HepG2 (cell line): ENCODE data around the gene PHACTR3. TPM values are rescaled to one million over a fixed set of nuclear protein-coding genes. Genes with fewer than 3 reads are reported as not detected.

Experiments
- ATAC-seq: fragments of 200-7000 bp; cut with Tn5 transposase; 3 replicates; pipeline ENCODE4 v1.9.1; 2020; ENCODE audit warnings: mild to moderate bottlenecking, moderate library complexity
- BruUV-seq: library from RNA; stranded (reverse); fragments of 400-500 nt; replicated peaks from 2 replicates; lab custom pipeline; 2021; lab: Mats Ljungman, UMichigan
- CTCF ChIA-PET: fragments of 300-600 bp; formaldehyde crosslinking; extraction: SDS; loops from one replicate; lab custom pipeline; 2021; ENCODE audit warnings: low total read pairs, inconsistent platforms, low intra/inter-chr PET ratio; lab: Yijun Ruan, JAX
- POLR2A ChIA-PET: fragments of 350-600 bp; sonication (Branson Sonifier 250); formaldehyde crosslinking; loops from one replicate; lab custom pipeline; 2020; ENCODE audit warnings: antibody characterized with exemption, inconsistent platforms; lab: Yijun Ruan, JAX
- DNase-seq: peaks from one replicate; pipeline ENCODE4 v3.0.0-alpha.2; 2015; ENCODE audit warnings: low spot score
- FAIRE-seq: peaks from 3 replicates; lab custom pipeline; 2011; peaks lifted over from hg19 to GRCh38; lab: Jason Lieb, UNC
- H2AFZ ChIP-seq: one replicate; pipeline ENCODE4 v1.6.1; 2011; ENCODE audit warnings: low read length, inconsistent platforms
- H3K27ac ChIP-seq: fragments of 300-600 bp; 3 replicates; pipeline ENCODE4 v1.8.0; 2011; ENCODE audit warnings: mixed run types, mild to moderate bottlenecking, mixed read lengths, low read length, inconsistent platforms; ENCODE audit not compliant: insufficient read depth; ENCODE audit errors: extremely low read length
- H3K27me3 ChIP-seq, 2 experiments: fragments of 200-600 bp in 1 of 2; 2 replicates in 1 of 2; 3 replicates in 1 of 2; pipeline versions ENCODE4 v1.6.0 to v1.8.0; 2011; ENCODE audit warnings: low read length in 2 of 2, mild to moderate bottlenecking in 2 of 2, moderate library complexity in 2 of 2, inconsistent platforms in 1 of 2; ENCODE audit not compliant: insufficient read depth in 2 of 2, control insufficient read depth in 1 of 2
- H3K36me3 ChIP-seq, 2 experiments: fragments of 200-600 bp in 1 of 2; replicated peaks in 1 of 2; 2 replicates in 1 of 2; 3 replicates in 1 of 2; pipeline versions ENCODE4 v1.5.1 to v1.8.0; 2011; ENCODE audit warnings: low read length in 2 of 2, inconsistent platforms in 1 of 2; ENCODE audit not compliant: insufficient read depth in 2 of 2, control insufficient read depth in 1 of 2
- H3K4me1 ChIP-seq: 2 replicates; pipeline ENCODE4 v1.5.1; 2012; ENCODE audit warnings: low read length, inconsistent platforms; ENCODE audit not compliant: insufficient read depth
- H3K4me2 ChIP-seq: 2 replicates; pipeline ENCODE4 v1.6.0; 2011; ENCODE audit warnings: low read depth, low read length, inconsistent platforms
- H3K4me3 ChIP-seq, 3 experiments: fragments of 200-600 bp in 1 of 3; sonication (generic), shearing (Covaris generic) in 1 of 3; replicated peaks in 1 of 3; 2 replicates each; pipeline ENCODE4 v1.5.1; 2011 to 2016; ENCODE audit warnings: low read length in 3 of 3, inconsistent platforms in 2 of 3, low read depth in 2 of 3, mild to moderate bottlenecking in 2 of 3, control low read depth in 1 of 3, mixed read lengths in 1 of 3; ENCODE audit not compliant: insufficient read depth in 1 of 3
- H3K79me2 ChIP-seq: one replicate; pipeline ENCODE4 v1.6.1; 2011; ENCODE audit warnings: low read length, inconsistent platforms; ENCODE audit not compliant: insufficient read depth
- H3K9ac ChIP-seq: 2 replicates; pipeline ENCODE4 v1.6.0; 2011; ENCODE audit warnings: mild to moderate bottlenecking, low read depth, low read length, inconsistent platforms; ENCODE audit not compliant: insufficient read depth
- H3K9me3 ChIP-seq: 2 replicates; pipeline ENCODE4 v1.5.1; 2012; ENCODE audit warnings: mild to moderate bottlenecking, low read length
- H4K20me1 ChIP-seq: 2 replicates; pipeline ENCODE4 v1.6.0; 2011; ENCODE audit warnings: inconsistent platforms, mild to moderate bottlenecking, low read length, moderate library complexity; ENCODE audit not compliant: insufficient read depth
- FOXC1 ChIP-seq: sonication (generic); formaldehyde crosslinking; IDR thresholded peaks from 2 replicates; pipeline ENCODE4 v1.8.0; 2022; ENCODE audit warnings: mild to moderate bottlenecking, missing genetic modification reagents, borderline replicate concordance
- GABPB1 ChIP-seq: IDR thresholded peaks from 2 replicates; pipeline ENCODE4 v1.6.1; 2016; ENCODE audit warnings: mild to moderate bottlenecking, missing genetic modification reagents, moderate library complexity, missing compliant biosample characterization
- HMGA1 ChIP-seq: sonication (generic); formaldehyde crosslinking; conservative IDR thresholded peaks from 2 replicates; pipeline ENCODE4 v1.4.0; 2020; ENCODE audit warnings: missing genetic modification reagents
- ZNF230 ChIP-seq: sonication (generic); formaldehyde crosslinking; IDR thresholded peaks from 2 replicates; pipeline ENCODE4 v1.4.0; 2020; ENCODE audit warnings: mild to moderate bottlenecking, missing genetic modification reagents
- ZNF382 ChIP-seq: sonication (generic); formaldehyde crosslinking; IDR thresholded peaks from 2 replicates; pipeline ENCODE4 v1.5.0; 2020; ENCODE audit warnings: missing genetic modification reagents, mild to moderate bottlenecking, borderline replicate concordance
- ZSCAN30 ChIP-seq: sonication (generic); formaldehyde crosslinking; IDR thresholded peaks from 2 replicates; pipeline ENCODE4 v1.5.0; 2020; ENCODE audit warnings: mild to moderate bottlenecking, missing genetic modification reagents
- WGBS: methylation state at CpG from one replicate; pipeline ENCODE4 v1.1.6; 2017; ENCODE audit warnings: low lambda C conversion rate; 5-methylcytosine and 5-hydroxymethylcytosine counted together
- in situ Hi-C: cut with HindIII; loops from 2 replicates; pipeline ENCODE4 v1.10.0; 2017; ENCODE audit warnings: low pct_unique_long_range_greater_than_20kb; ENCODE audit not compliant: extremely low pct_ligation_motif_present
- intact Hi-C: fragments of 100-400 bp; cut with micrococcal nuclease; formaldehyde crosslinking; loops from one replicate; pipeline ENCODE4 v1.10.0; 2022; ENCODE audit not compliant: unreplicated experiment
- polyA plus RNA-seq, 8 experiments: library from polyadenylated mRNA; depleted of rRNA in 3 of 8; stranded (reverse) in 7 of 8; unstranded in 1 of 8; fragments of >200 nt; fragmentation: Illumina TruSeq in 4 of 8; extraction: Trizol in 4 of 8; gene quantifications; 2 replicates each; pipeline versions ENCODE4 v1.2.1 to v1.2.3, GENCODE V29; 2011 to 2016; ENCODE audit warnings: low read depth in 4 of 8, missing spikeins in 1 of 8, mixed read lengths in 1 of 8; ENCODE audit not compliant: insufficient read depth in 1 of 8
- total RNA-seq, 5 experiments: library from RNA; depleted of rRNA; stranded (reverse); fragments of >200 nt; fragmentation: Illumina TruSeq; extraction: Trizol; gene quantifications; 2 replicates each; pipeline ENCODE4 v1.2.3, GENCODE V29; 2016; ENCODE audit warnings: low read depth in 1 of 5
- TF ChIP-seq, protein P1 (sequence below): sonication (generic); formaldehyde crosslinking; IDR thresholded peaks from 2 replicates; pipeline ENCODE4 v1.4.0; 2020; ENCODE audit warnings: missing genetic modification reagents, mild to moderate bottlenecking, borderline replicate concordance
- TF ChIP-seq, protein P2 (sequence below): sonication (generic); formaldehyde crosslinking; IDR thresholded peaks from 2 replicates; pipeline ENCODE4 v1.4.0; 2020; ENCODE audit warnings: missing genetic modification reagents
- TF ChIP-seq, protein P3 (sequence below): sonication (generic); formaldehyde crosslinking; IDR thresholded peaks from 2 replicates; pipeline ENCODE4 v1.4.0; 2020; ENCODE audit warnings: mild to moderate bottlenecking, missing genetic modification reagents, borderline replicate concordance
- TF ChIP-seq, protein P4 (sequence below), 2 experiments: sonication (generic) in 1 of 2; formaldehyde crosslinking in 1 of 2; IDR thresholded peaks; 2 replicates each; pipeline versions ENCODE4 v1.4.0 to v1.6.1; 2018 to 2020; ENCODE audit warnings: missing genetic modification reagents in 2 of 2, borderline replicate concordance in 1 of 2, low read depth in 1 of 2, mild to moderate bottlenecking in 1 of 2, missing biosample characterization in 1 of 2

Gene PHACTR3
- total and polyA plus RNA-seq, 2 of the 13 experiments (the other 11 are each of a cell fraction or from before 2014, with no cell fraction given) = not detected

DNA sequence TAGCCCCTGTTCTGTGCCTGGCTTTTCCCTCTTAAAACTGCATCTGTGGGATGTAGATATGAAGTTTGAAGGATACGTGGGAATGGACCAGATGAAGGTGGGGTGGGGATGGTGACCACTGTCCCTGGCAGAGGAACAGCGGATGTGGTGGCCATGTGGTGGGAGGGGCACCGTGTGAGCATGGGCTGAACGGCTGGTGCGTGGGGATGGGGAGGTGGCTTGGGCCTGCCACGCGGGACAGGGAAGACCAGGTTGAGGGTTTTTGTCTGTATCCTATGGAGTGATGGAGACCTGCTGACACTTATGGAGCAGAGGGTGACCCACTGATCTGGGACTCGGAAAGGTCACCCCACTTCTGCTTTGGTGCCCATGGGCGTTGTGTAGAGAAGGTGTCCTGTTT is 19.2 kb downstream of the PHACTR3 start (continued):
- no peak for TF ChIP-seq ZNF230 (CRISPR knock-in tag)
- TF ChIP-seq GABPB1 (CRISPR knock-in tag) = no peak
- TF ChIP-seq, protein P1, sequence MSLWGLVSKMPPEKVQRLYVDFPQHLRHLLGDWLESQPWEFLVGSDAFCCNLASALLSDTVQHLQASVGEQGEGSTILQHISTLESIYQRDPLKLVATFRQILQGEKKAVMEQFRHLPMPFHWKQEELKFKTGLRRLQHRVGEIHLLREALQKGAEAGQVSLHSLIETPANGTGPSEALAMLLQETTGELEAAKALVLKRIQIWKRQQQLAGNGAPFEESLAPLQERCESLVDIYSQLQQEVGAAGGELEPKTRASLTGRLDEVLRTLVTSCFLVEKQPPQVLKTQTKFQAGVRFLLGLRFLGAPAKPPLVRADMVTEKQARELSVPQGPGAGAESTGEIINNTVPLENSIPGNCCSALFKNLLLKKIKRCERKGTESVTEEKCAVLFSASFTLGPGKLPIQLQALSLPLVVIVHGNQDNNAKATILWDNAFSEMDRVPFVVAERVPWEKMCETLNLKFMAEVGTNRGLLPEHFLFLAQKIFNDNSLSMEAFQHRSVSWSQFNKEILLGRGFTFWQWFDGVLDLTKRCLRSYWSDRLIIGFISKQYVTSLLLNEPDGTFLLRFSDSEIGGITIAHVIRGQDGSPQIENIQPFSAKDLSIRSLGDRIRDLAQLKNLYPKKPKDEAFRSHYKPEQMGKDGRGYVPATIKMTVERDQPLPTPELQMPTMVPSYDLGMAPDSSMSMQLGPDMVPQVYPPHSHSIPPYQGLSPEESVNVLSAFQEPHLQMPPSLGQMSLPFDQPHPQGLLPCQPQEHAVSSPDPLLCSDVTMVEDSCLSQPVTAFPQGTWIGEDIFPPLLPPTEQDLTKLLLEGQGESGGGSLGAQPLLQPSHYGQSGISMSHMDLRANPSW (CRISPR knock-in tag) = no peak
- TF ChIP-seq, protein P2, sequence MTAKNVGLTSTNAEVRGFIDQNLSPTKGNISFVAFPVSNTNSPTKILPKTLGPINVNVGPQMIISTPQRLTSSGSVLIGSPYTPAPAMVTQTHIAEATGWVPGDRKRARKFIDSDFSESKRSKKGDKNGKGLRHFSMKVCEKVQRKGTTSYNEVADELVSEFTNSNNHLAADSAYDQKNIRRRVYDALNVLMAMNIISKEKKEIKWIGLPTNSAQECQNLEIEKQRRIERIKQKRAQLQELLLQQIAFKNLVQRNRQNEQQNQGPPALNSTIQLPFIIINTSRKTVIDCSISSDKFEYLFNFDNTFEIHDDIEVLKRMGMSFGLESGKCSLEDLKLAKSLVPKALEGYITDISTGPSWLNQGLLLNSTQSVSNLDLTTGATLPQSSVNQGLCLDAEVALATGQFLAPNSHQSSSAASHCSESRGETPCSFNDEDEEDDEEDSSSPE (CRISPR knock-in tag) = no peak
- no peak for TF ChIP-seq FOXC1
- TF ChIP-seq, protein P3, sequence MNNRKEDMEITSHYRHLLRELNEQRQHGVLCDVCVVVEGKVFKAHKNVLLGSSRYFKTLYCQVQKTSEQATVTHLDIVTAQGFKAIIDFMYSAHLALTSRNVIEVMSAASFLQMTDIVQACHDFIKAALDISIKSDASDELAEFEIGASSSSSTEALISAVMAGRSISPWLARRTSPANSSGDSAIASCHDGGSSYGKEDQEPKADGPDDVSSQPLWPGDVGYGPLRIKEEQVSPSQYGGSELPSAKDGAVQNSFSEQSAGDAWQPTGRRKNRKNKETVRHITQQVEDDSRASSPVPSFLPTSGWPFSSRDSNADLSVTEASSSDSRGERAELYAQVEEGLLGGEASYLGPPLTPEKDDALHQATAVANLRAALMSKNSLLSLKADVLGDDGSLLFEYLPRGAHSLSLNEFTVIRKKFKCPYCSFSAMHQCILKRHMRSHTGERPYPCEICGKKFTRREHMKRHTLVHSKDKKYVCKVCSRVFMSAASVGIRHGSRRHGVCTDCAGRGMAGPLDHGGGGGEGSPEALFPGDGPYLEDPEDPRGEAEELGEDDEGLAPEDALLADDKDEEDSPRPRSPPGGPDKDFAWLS (CRISPR knock-in tag) = no peak

DNA sequence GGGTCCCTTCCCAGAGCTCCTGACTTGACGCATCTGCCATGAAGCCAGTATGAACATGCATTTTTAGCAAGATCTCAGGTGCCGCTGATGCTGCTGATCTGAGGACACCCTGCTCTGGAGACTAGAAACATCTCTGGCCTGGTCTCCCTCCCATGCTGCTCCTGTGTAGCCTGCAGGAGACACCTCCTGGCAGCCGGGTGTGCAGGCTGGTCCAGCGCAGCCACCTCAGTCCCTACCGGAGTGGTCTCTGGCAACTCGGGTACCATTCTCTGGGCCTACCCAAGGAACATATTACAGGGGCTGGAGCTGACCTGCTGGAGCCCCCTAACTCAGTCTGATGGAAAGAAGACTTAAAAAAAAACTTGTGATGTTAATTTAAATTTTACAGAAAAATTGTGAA is 20.1 kb downstream of the PHACTR3 start:
- no peaks in the 10 kb centered on the region for H3K79me2 ChIP-seq
- in situ Hi-C loops = loop anchor here (10.0 kb wide), 1 partner anchor 60 kb away; no protein-coding TSS in a partner anchor
- H3K4me2 ChIP-seq = no peak overlapping the region
- H2AFZ ChIP-seq = no peak overlapping the region
- no peak for FAIRE-seq
- intact Hi-C loops = no loop called here
- ChIA-PET CTCF (no interaction called here), POLR2A (no interaction called here)
- no peaks in the 10 kb centered on the region for H3K4me1 ChIP-seq
- no peak for ATAC-seq
- no peak overlapping the region for H3K9ac ChIP-seq
- 29% methylated on average over 6 of the region's 6 CpGs for WGBS
- no peak for DNase-seq
- H4K20me1 ChIP-seq = no peaks in the 10 kb centered on the region
- peaks cover 15 to 43% of the 10 kb centered on the region in 2 experiments; a peak in 3 of 5 replicates for H3K27me3 ChIP-seq
- BruUV-seq = no TSS peak
- H3K9me3 ChIP-seq = no peaks in the 10 kb centered on the region
- no peak overlapping the region for H3K4me3 ChIP-seq
- no peaks in the 10 kb centered on the region for H3K36me3 ChIP-seq
- TF ChIP-seq ZNF382 (CRISPR knock-in tag) (no peak), HMGA1 (CRISPR knock-in tag) (no peak), ZSCAN30 (no peak)
- TF ChIP-seq, protein P4, sequence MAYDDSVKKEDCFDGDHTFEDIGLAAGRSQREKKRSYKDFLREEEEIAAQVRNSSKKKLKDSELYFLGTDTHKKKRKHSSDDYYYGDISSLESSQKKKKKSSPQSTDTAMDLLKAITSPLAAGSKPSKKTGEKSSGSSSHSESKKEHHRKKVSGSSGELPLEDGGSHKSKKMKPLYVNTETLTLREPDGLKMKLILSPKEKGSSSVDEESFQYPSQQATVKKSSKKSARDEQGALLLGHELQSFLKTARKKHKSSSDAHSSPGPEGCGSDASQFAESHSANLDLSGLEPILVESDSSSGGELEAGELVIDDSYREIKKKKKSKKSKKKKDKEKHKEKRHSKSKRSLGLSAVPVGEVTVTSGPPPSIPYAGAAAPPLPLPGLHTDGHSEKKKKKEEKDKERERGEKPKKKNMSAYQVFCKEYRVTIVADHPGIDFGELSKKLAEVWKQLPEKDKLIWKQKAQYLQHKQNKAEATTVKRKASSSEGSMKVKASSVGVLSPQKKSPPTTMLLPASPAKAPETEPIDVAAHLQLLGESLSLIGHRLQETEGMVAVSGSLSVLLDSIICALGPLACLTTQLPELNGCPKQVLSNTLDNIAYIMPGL (CRISPR knock-in tag; IDR thresholded peaks at IDR 0.05; ENCODE audit: borderline replicate concordance in 1 of 2, low read depth in 1 of 2) = no peak
- TF ChIP-seq, all 625 proteins: peak for 0
- H3K27ac ChIP-seq = no peak overlapping the region
